ENCODE measurements around the gene IMPDH1. TPM values are rescaled to one million over a fixed set of nuclear protein-coding genes. Genes with fewer than 3 reads are reported as not detected.

The IMPDH1 gene
- total and polyA plus RNA-seq, 2 donors, result 11.3 to 27.2 TPM

DNA sequence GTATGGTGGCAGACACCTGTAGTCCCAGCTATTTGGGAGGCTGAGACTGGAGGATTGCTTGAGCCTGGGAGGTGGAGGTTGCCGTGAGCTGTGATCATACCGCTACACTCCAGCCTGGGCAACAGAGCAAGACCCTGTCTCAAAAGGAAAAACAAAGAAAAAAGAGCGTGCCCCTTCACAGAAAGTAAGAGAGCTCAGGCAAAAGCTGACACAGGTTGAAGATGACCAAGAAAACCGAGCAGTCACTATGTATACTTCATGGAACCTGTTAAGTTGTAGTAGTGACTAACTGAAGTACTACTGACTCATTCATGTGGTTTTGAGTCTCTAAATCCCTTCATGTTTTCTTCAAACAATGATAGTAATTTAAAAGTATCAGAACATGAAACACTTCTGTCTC, 47.1 kb downstream of the IMPDH1 start:
- Histone ChIP-seq H3K9me3 (ENCODE audit: control insufficient read depth in 2 of 2, insufficient read depth in 1 of 2, low read length in 1 of 2) (peaks cover 0 to 4% of the 10 kb centered on the region in 2 donors), H3K27ac (ENCODE audit: low read depth in 1 of 2, low read length in 1 of 2) (no peak overlapping the region), H3K27me3 (ENCODE audit: control insufficient read depth in 2 of 2, insufficient read depth in 1 of 2, low read length in 1 of 2) (peaks cover 10 to 82% of the 10 kb centered on the region in 2 donors), H3K36me3 (ENCODE audit: control insufficient read depth in 2 of 2, insufficient read depth in 2 of 2, low read length in 1 of 2) (no peaks in the 10 kb centered on the region), H3K4me1 (ENCODE audit: control insufficient read depth in 2 of 2, insufficient read depth in 2 of 2, low read length in 2 of 2) (peaks cover 11 to 23% of the 10 kb centered on the region in 2 donors), H3K4me3 (ENCODE audit: low read length in 2 of 2) (no peak overlapping the region)
- WGBS, result 80% methylated on average over 4 of the region's 4 CpGs
- no peak for DNase-seq (ENCODE audit: low read depth in 6 of 9, low spot score in 9 of 9)

DNA sequence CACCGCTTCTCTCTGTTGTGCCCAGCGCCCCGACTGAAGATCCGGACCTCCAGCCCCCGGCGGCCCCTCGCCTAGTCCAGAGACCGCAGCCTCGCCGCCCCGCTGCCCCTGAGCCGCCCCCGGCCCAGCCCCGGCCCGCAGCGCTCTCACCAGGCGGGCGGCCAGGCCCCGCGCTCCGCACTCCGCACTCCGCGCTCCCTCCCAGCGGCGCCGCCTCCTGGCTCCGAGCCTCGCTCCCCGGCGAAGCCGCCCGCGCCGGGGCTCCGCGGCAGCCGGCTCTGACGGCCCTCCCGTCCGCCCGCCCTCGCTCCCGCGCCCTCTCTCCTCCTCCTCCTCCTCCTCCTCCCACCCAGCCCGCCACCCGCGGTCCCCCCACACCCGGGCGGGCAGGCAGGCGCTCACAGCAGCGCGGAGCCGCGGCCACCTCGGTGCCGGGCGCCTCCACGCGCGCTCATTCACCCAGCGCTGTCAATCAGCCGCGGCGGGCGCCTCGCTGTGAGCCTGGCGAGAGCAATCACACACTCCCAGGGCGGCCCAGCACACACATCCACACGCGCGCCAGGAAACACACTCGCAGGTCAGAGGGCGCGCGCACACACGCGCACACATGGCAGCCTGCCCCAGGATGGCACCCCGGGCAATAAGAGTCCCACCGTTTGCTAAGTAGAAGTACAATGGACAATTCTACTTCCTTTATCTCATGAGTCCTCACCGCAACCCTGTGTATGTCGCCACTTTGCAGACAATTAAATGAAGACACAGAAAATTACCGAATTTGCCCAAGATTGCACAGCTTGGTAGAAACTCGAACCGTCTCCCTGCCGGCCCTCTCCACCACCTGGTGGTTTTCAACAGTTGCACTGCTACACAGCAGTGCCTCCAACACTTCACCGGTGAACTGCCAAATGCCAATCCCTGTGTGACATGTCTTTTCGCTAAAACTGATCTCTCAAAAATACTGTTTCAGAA, 48.1 kb downstream of the IMPDH1 start, which contains the start of gene PRRT4:
Gene PRRT4 (minus strand): TSS at position 280 of the 969 bp plus-strand sequence.
- H3K27me3 ChIP-seq (ENCODE audit: control insufficient read depth in 2 of 2, insufficient read depth in 1 of 2, low read length in 1 of 2), result peaks cover 10 to 82% of the 10 kb centered on the region in 2 donors
- 1% methylated on average over 88 of the region's 88 CpGs for WGBS
- H3K4me3 ChIP-seq (ENCODE audit: low read length in 2 of 2), result peak within 1 kb of the TSS; percentile 33 to 50
- no peaks in the 10 kb centered on the region for H3K36me3 ChIP-seq (ENCODE audit: control insufficient read depth in 2 of 2, insufficient read depth in 2 of 2, low read length in 1 of 2)
- peaks cover 11 to 23% of the 10 kb centered on the region in 2 donors for H3K4me1 ChIP-seq (ENCODE audit: control insufficient read depth in 2 of 2, insufficient read depth in 2 of 2, low read length in 2 of 2)
- peak in 2 of 9 donors; percentile 49 to 67 for DNase-seq (ENCODE audit: low read depth in 6 of 9, low spot score in 9 of 9)
- H3K9me3 ChIP-seq (ENCODE audit: control insufficient read depth in 2 of 2, insufficient read depth in 1 of 2, low read length in 1 of 2), result peaks cover 0 to 4% of the 10 kb centered on the region in 2 donors
- H3K27ac ChIP-seq (ENCODE audit: low read depth in 1 of 2, low read length in 1 of 2), result no peak within 1 kb of the TSS

DNA sequence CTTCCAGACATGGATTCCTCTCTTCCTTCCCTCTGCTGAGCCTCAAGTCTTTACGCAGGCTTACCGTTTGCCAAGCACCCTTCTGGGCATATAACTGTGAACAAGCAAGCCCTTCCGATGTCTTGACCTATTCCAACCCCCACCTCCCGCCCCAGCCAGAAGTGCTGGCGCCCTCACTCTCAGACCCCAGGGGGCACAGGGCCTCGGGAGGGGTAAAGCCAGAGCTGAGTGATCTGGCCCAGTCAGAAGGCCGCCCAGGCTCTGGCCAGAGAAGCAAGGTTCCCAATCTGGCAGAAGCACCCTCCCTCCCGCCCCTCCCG, 49.5 kb downstream of the IMPDH1 start:
- Histone ChIP-seq H3K4me3 (ENCODE audit: low read length in 2 of 2) (no peak overlapping the region), H3K4me1 (ENCODE audit: control insufficient read depth in 2 of 2, insufficient read depth in 2 of 2, low read length in 2 of 2) (peaks cover 11 to 23% of the 10 kb centered on the region in 2 donors), H3K27me3 (ENCODE audit: control insufficient read depth in 2 of 2, insufficient read depth in 1 of 2, low read length in 1 of 2) (peaks cover 8 to 80% of the 10 kb centered on the region in 2 donors), H3K9me3 (ENCODE audit: control insufficient read depth in 2 of 2, insufficient read depth in 1 of 2, low read length in 1 of 2) (peaks cover 0 to 4% of the 10 kb centered on the region in 2 donors), H3K36me3 (ENCODE audit: control insufficient read depth in 2 of 2, insufficient read depth in 2 of 2, low read length in 1 of 2) (no peaks in the 10 kb centered on the region), H3K27ac (ENCODE audit: low read depth in 1 of 2, low read length in 1 of 2) (no peak overlapping the region)
- 60% methylated on average over 9 of the region's 9 CpGs for WGBS
- DNase-seq (ENCODE audit: low read depth in 6 of 9, low spot score in 9 of 9), result no peak

GRCh38 chr7:128359939-128360338, 49.8 kb downstream of the IMPDH1 start:
- Histone ChIP-seq H3K9me3 (ENCODE audit: control insufficient read depth in 2 of 2, insufficient read depth in 1 of 2, low read length in 1 of 2) (peaks cover 0 to 4% of the 10 kb centered on the region in 2 donors), H3K4me3 (ENCODE audit: low read length in 2 of 2) (no peak overlapping the region), H3K27me3 (ENCODE audit: control insufficient read depth in 2 of 2, insufficient read depth in 1 of 2, low read length in 1 of 2) (peaks cover 8 to 76% of the 10 kb centered on the region in 2 donors), H3K27ac (ENCODE audit: low read depth in 1 of 2, low read length in 1 of 2) (no peak overlapping the region), H3K36me3 (ENCODE audit: control insufficient read depth in 2 of 2, insufficient read depth in 2 of 2, low read length in 1 of 2) (no peaks in the 10 kb centered on the region), H3K4me1 (ENCODE audit: control insufficient read depth in 2 of 2, insufficient read depth in 2 of 2, low read length in 2 of 2) (peaks cover 11 to 23% of the 10 kb centered on the region in 2 donors)
- 95% methylated on average over 4 of the region's 4 CpGs for WGBS
- DNase-seq (ENCODE audit: low read depth in 6 of 9, low spot score in 9 of 9), result no peak

- Histone ChIP-seq H3K4me1 (ENCODE audit: control insufficient read depth in 2 of 2, insufficient read depth in 2 of 2, low read length in 2 of 2) (peaks cover 11 to 23% of the 10 kb centered on the region in 2 donors), H3K27me3 (ENCODE audit: control insufficient read depth in 2 of 2, insufficient read depth in 1 of 2, low read length in 1 of 2) (peaks cover 7 to 75% of the 10 kb centered on the region in 2 donors), H3K9me3 (ENCODE audit: control insufficient read depth in 2 of 2, insufficient read depth in 1 of 2, low read length in 1 of 2) (peaks cover 0 to 4% of the 10 kb centered on the region in 2 donors), H3K27ac (ENCODE audit: low read depth in 1 of 2, low read length in 1 of 2) (no peak overlapping the region), H3K36me3 (ENCODE audit: control insufficient read depth in 2 of 2, insufficient read depth in 2 of 2, low read length in 1 of 2) (no peaks in the 10 kb centered on the region), H3K4me3 (ENCODE audit: low read length in 2 of 2) (no peak overlapping the region)
- WGBS, result 97% methylated on average over 12 of the region's 12 CpGs
- DNase-seq (ENCODE audit: low read depth in 6 of 9, low spot score in 9 of 9), result no peak
Observed at GRCh38 chr7:128359336-128359735, 50.4 kb downstream of the IMPDH1 start.

DNA sequence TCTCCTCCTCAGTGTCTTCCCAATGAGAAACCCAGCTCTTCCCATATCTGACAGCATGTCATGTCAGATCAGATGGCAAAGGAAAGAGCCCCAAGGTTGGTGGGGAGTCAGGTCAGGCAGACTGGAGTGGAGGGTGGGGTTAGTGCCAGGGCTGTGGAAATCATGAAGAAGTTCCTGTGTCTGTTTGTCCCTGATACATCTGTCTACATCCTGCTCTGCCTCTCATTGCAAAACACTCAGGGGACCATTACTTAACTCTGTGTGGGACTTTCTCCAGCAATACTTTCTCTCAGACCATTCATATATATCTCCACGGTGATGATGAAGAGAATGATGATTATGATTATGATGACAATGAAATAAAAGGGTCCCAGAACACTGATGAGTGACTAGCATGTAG, 51.5 kb downstream of the IMPDH1 start:
- Histone ChIP-seq H3K4me3 (ENCODE audit: low read length in 2 of 2) (no peak overlapping the region), H3K4me1 (ENCODE audit: control insufficient read depth in 2 of 2, insufficient read depth in 2 of 2, low read length in 2 of 2) (peaks cover 11 to 23% of the 10 kb centered on the region in 2 donors), H3K36me3 (ENCODE audit: control insufficient read depth in 2 of 2, insufficient read depth in 2 of 2, low read length in 1 of 2) (no peaks in the 10 kb centered on the region), H3K9me3 (ENCODE audit: control insufficient read depth in 2 of 2, insufficient read depth in 1 of 2, low read length in 1 of 2) (peaks cover 0 to 4% of the 10 kb centered on the region in 2 donors), H3K27me3 (ENCODE audit: control insufficient read depth in 2 of 2, insufficient read depth in 1 of 2, low read length in 1 of 2) (peaks cover 2 to 75% of the 10 kb centered on the region in 2 donors), H3K27ac (ENCODE audit: low read depth in 1 of 2, low read length in 1 of 2) (no peak overlapping the region)
- no peak for DNase-seq (ENCODE audit: low read depth in 6 of 9, low spot score in 9 of 9)
- WGBS, result 96% methylated on average over 1 of the region's 1 CpG

DNA sequence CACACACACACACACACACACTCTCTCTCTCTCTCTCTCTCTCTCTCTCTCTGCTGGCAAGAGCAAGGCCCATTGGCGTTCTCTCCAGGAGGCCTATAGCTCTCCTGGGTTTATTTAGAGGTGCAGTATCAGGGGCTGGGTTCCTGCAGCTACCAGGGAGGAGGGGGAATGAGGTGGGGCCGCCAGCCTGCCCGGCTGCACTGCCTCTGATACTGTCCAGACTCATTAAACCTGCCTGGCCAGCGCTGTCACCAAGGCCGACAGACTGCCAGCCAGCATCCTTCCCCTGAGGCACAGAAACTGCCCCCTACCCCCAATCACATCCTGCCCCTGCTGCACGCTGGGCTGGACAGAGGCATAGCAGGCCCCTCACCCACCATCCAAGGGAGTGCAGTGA, 52.6 kb downstream of the IMPDH1 start:
- H3K4me1 ChIP-seq (ENCODE audit: control insufficient read depth in 2 of 2, insufficient read depth in 2 of 2, low read length in 2 of 2), result peaks cover 10 to 18% of the 10 kb centered on the region in 2 donors
- 89% methylated on average over 6 of the region's 6 CpGs for WGBS
- peaks cover 7 to 75% of the 10 kb centered on the region in 2 donors for H3K27me3 ChIP-seq (ENCODE audit: control insufficient read depth in 2 of 2, insufficient read depth in 1 of 2, low read length in 1 of 2)

DNA sequence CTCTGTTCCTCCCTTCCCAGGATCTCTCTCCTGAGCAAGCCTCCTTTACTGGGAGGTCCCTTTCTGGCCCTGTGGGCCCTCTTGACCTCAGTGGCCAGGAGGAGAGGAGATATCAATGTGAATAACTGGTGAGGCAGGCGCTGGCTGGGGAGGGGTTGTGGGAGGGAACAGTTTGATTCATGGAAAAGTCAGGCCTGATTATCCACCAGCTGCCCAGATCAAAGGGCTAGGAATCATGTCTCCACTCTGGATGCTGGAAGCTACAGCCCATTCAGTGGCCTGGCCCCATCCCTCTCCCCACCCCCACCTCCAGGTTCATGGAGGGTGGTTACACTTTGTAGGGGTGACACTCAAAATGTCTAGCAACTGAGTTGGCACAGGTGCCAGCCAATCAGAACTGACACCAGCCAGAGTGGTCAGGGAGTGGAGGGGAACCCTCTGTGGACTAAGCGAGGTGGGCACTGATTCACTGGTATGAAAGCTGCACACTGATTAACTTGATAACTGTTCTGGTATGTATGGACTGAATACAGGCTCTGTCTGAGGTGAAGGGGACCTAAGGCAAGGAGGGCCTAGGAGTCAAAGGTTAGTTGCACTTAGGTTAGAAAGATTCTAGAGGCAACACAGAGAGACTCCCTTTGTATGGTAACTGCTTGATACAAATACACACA, 53.1 kb downstream of the IMPDH1 start:
- WGBS, result 99% methylated on average over 2 of the region's 2 CpGs
- Histone ChIP-seq H3K4me3 (ENCODE audit: low read length in 2 of 2) (no peak overlapping the region), H3K4me1 (ENCODE audit: control insufficient read depth in 2 of 2, insufficient read depth in 2 of 2, low read length in 2 of 2) (peaks cover 13 to 14% of the 10 kb centered on the region in 2 donors), H3K36me3 (ENCODE audit: control insufficient read depth in 2 of 2, insufficient read depth in 2 of 2, low read length in 1 of 2) (no peaks in the 10 kb centered on the region), H3K27me3 (ENCODE audit: control insufficient read depth in 2 of 2, insufficient read depth in 1 of 2, low read length in 1 of 2) (peaks cover 12 to 72% of the 10 kb centered on the region in 2 donors), H3K27ac (ENCODE audit: low read depth in 1 of 2, low read length in 1 of 2) (no peak overlapping the region), H3K9me3 (ENCODE audit: control insufficient read depth in 2 of 2, insufficient read depth in 1 of 2, low read length in 1 of 2) (peaks cover 0 to 2% of the 10 kb centered on the region in 2 donors)
- no peak for DNase-seq (ENCODE audit: low read depth in 6 of 9, low spot score in 9 of 9)

More for the DNA sequence above, 52.6 kb downstream of the IMPDH1 start:
- Histone ChIP-seq H3K4me3 (ENCODE audit: low read length in 2 of 2) (no peak overlapping the region), H3K9me3 (ENCODE audit: control insufficient read depth in 2 of 2, insufficient read depth in 1 of 2, low read length in 1 of 2) (peaks cover under 1 to 2% of the 10 kb centered on the region in 2 donors), H3K36me3 (ENCODE audit: control insufficient read depth in 2 of 2, insufficient read depth in 2 of 2, low read length in 1 of 2) (no peaks in the 10 kb centered on the region), H3K27ac (ENCODE audit: low read depth in 1 of 2, low read length in 1 of 2) (no peak overlapping the region)
- DNase-seq (ENCODE audit: low read depth in 6 of 9, low spot score in 9 of 9), result no peak

DNA sequence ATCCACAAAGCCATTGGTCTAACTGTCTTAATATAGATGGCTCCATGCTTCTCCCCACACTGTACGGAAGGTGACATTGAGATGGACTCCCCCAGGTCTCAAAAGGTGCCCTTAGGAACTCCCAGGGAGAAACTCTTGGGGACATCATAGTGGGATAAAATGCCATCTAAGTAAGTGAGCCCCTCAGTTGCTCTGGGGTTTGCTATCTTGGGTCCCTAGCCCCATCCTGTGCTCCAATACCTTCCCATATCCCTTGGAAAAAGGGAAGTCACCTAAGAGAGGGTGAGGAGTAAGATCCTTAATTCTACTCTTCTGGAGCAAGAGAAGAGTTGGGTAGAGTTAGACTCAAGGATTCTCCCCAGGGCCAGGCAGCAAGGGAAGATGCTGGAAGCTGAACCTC, 56.2 kb downstream of the IMPDH1 start:
- Histone ChIP-seq H3K4me1 (ENCODE audit: control insufficient read depth in 2 of 2, insufficient read depth in 2 of 2, low read length in 2 of 2) (peaks cover 6 to 9% of the 10 kb centered on the region in 2 donors), H3K4me3 (ENCODE audit: low read length in 2 of 2) (no peak overlapping the region), H3K9me3 (ENCODE audit: control insufficient read depth in 2 of 2, insufficient read depth in 1 of 2, low read length in 1 of 2) (peaks cover 0 to 2% of the 10 kb centered on the region in 2 donors), H3K27ac (ENCODE audit: low read depth in 1 of 2, low read length in 1 of 2) (no peak overlapping the region), H3K27me3 (ENCODE audit: control insufficient read depth in 2 of 2, insufficient read depth in 1 of 2, low read length in 1 of 2) (peaks cover 34 to 77% of the 10 kb centered on the region in 2 donors), H3K36me3 (ENCODE audit: control insufficient read depth in 2 of 2, insufficient read depth in 2 of 2, low read length in 1 of 2) (no peaks in the 10 kb centered on the region)
- no peak for DNase-seq (ENCODE audit: low read depth in 6 of 9, low spot score in 9 of 9)
- 100% methylated on average over 1 of the region's 1 CpG for WGBS

All from thymus (tissue), 11 donors.